Endothelial cell of hepatic sinusoid (primary cell): ENCODE results near the gene IL1R2.

Experiments
- in situ Hi-C: cut with HindIII; loops from 2 replicates; pipeline ENCODE4 v1.10.0; 2017; ENCODE audit warnings: low sequenced_read_pairs

IL1R2 gene

DNA sequence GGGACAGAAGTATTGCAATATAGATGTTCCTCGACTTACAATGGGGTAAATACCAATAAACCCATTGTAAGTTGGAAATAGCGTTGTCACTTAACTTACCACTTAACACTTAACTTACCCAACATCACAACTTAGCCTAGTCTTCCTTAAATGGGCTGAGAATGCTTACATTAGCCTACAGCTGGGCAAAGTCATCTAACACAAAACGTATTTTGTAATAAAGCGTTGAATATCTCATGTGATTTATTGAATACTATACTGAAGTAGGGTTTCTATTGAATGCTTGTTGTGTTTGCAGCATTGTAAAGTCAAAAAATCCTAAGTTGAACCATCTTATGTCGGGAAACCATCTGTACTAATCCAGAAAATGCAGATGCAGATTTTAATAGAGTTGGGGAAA lies 23.6 kb downstream of the IL1R2 start:
- in situ Hi-C loops: no loop called here

DNA sequence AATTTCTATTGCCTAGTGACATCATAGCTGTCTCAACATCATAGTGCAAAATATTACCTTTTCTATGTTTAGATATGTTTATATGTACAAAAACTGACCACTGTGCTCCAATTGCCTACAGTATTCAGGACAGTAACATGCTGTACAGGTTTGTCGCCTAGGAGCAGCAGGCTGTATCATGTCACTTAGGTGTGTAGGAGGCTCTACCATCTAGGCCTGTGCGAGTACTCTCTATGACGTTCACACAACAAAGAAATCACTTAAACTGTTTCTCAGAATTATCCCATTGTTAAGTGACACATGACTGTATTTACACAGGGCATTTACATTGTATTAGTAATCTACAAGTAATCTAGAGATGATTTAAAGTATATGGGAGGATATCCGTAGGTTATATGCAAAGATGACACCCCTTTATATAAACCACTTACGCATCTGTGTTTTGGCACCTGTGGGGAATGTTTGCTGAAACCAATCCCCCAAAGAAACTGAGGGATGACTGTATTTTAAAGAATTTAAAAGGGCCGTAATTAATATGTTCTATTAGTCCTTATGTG lies 24.7 kb downstream of the IL1R2 start:
- in situ Hi-C loops: no loop called here

GRCh38 chr2:102018823-102019445 lies 27.2 kb downstream of the IL1R2 start:
- in situ Hi-C loops: no loop called here

GRCh38 chr2:102020596-102021170 lies 28.9 kb downstream of the IL1R2 start:
- in situ Hi-C loops: no loop called here

GRCh38 chr2:102021779-102022178 lies 30.0 kb downstream of the IL1R2 start:
- in situ Hi-C loops: no loop called here

DNA sequence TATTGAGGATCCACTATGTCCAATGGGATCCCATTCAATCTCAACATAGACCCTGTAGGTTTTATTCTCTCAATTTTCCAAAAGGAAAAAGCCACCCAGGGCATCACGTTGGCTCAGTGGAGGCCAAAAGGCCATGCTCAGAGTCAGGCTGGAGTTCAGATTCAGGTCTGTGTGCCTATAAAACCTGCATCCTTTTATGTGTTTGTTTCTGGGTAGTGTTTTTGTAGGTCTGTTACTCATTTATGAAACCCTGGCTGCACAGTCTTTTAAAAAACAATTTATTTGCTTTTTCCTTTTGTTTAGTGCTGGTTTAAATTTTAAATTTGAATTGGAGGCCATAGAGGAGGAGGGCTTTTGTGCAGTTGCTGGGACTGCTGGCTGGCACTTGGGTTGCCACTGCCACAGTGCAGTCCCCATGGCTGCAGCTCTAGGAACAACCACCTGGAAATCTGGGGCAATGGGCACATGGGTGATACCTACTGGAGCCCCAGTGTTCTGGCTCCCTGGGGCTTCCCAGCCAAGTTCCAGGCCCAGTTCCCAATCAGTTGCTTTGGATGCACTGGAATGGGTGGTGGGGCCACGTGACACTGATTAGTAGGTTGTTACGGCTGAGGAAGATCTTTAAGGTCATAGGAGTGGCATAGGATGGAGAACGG lies 31.3 kb downstream of the IL1R2 start:
- in situ Hi-C loops: no loop called here

GRCh38 chr2:102024410-102024809 lies 32.6 kb downstream of the IL1R2 start:
- in situ Hi-C loops: no loop called here

GRCh38 chr2:102025016-102025501 lies 33.3 kb downstream of the IL1R2 start:
- in situ Hi-C loops: loop anchor here (5.0 kb wide), 1 partner anchor 92 kb away; no protein-coding TSS in a partner anchor

- in situ Hi-C loops: loop anchor here (5.0 kb wide), 1 partner anchor 92 kb away; no protein-coding TSS in a partner anchor
These were observed 34.0 kb downstream of the IL1R2 start for GRCh38 chr2:102025583-102026267.

GRCh38 chr2:102027036-102027980 lies 35.5 kb downstream of the IL1R2 start:
- in situ Hi-C loops: loop anchor here (5.0 kb wide), 1 partner anchor 90 kb away; no protein-coding TSS in a partner anchor

GRCh38 chr2:102028470-102028869 lies 36.7 kb downstream of the IL1R2 start:
- in situ Hi-C loops: loop anchor here (5.0 kb wide), 1 partner anchor 89 kb away; no protein-coding TSS in a partner anchor

DNA sequence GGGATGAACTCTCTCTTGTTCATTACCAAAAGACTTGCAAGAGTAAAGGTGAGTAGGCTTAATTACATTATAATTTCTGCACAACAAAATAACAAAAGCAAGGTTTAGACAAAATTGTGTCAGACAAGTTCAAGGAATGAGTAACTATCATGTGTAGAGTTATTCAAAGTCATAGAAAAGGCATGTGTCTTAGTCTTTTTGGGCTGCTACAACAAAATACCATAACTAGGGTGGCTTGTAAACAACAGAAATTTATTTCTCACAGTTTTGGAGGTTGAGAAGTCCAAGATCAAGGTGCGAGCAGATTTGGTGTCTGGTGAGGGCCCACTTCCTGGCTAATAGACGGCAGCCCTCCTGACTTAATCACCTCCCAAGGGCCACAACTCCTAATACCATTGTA lies 37.6 kb downstream of the IL1R2 start:
- in situ Hi-C loops: loop anchor here (5.0 kb wide), 1 partner anchor 88 kb away; no protein-coding TSS in a partner anchor

GRCh38 chr2:102029952-102030351 lies 38.2 kb downstream of the IL1R2 start:
- in situ Hi-C loops: loop anchor here (5.0 kb wide), 1 partner anchor 87 kb away; no protein-coding TSS in a partner anchor

- in situ Hi-C loops: no loop called here
These were observed 38.7 kb downstream of the IL1R2 start for GRCh38 chr2:102030502-102030854.

- in situ Hi-C loops: no loop called here
These were observed 39.2 kb downstream of the IL1R2 start for GRCh38 chr2:102030855-102031527.

GRCh38 chr2:102032368-102033030 lies 40.7 kb downstream of the IL1R2 start:
- in situ Hi-C loops: no loop called here

DNA sequence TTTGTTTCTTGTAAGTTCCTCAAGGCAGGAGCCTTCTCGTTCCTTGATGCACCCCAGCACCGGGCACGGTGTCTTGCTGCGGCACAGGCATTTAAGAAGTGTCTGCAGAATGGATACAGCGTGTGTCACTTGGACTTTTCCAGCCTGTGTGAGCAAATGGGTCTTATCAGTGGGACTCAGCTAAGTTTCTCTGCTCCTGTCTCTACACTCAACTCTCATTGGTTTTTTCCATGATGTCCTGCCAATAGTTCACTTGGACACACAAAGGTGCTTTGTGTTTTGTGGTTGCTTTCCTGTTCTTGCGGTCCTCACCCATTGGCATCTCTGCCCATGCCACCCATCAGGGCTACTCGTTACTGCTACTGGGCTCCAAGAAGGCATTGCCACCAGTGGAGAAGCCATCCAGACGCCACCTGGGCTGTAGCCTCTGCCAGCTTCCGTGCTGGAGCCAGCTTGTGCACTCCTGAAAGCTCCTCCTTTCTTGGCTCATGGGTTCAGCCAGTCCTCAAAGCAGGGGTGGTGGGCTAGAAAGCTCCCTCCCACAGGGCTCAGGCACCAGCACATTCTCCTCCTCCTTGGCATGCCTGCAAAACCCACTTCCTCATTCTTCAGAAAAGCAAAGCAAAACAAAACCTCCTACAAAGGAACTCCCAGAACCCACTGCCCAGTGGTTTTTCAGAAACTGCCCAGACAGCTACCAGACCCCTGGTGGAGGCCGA lies 41.4 kb downstream of the IL1R2 start:
- in situ Hi-C loops: no loop called here
